Lung (tissue), 12 donors: ENCODE results near the gene GAS5. TPM values are rescaled to one million over a fixed set of nuclear protein-coding genes. Genes with fewer than 3 reads are reported as not detected.

Source experiments
- ATAC-seq: fragments of 200-7000 bp; cut with Tn5 transposase; one replicate; pipeline ENCODE4 v1.9.1; 2020; ENCODE audit warnings: moderate number of reproducible peaks; ENCODE audit not compliant: insufficient read depth, low FRiP score
- DNase-seq, 3 donors: peaks; one replicate each; pipeline ENCODE4 v3.0.0-alpha.2; 2013 to 2017
- H3K27ac ChIP-seq, 2 donors: one replicate each; pipeline ENCODE4 v1.5.1; 2013; ENCODE audit warnings: mild to moderate bottlenecking in 2 of 2, moderate library complexity in 2 of 2, control low read depth in 1 of 2, inconsistent platforms in 1 of 2, low read depth in 1 of 2, low read length in 1 of 2
- H3K27me3 ChIP-seq, 3 donors: one replicate each; pipeline ENCODE4 v1.5.1; 2013; ENCODE audit warnings: low read length in 2 of 3; ENCODE audit not compliant: control insufficient read depth in 3 of 3, insufficient read depth in 3 of 3
- H3K36me3 ChIP-seq, 4 donors: one replicate each; pipeline ENCODE4 v1.5.1; 2013; ENCODE audit warnings: low read length in 4 of 4, mild to moderate bottlenecking in 1 of 4, moderate library complexity in 1 of 4; ENCODE audit not compliant: control insufficient read depth in 4 of 4, insufficient read depth in 4 of 4
- H3K4me1 ChIP-seq, 5 donors: one replicate each; pipeline ENCODE4 v1.5.1; 2013; ENCODE audit warnings: low read length in 5 of 5, mild to moderate bottlenecking in 2 of 5, moderate library complexity in 1 of 5; ENCODE audit not compliant: control insufficient read depth in 5 of 5, insufficient read depth in 5 of 5
- H3K4me3 ChIP-seq: one replicate; pipeline ENCODE4 v1.5.1; 2013; ENCODE audit warnings: mild to moderate bottlenecking, control low read depth, moderate library complexity
- H3K9ac ChIP-seq, 2 donors: one replicate each; pipeline ENCODE4 v1.5.1; 2013; ENCODE audit warnings: low read length in 2 of 2, control low read depth in 1 of 2; ENCODE audit not compliant: insufficient read depth in 1 of 2
- H3K9me3 ChIP-seq, 4 donors: one replicate each; pipeline ENCODE4 v1.5.1; 2013; ENCODE audit warnings: low read length in 3 of 4, mild to moderate bottlenecking in 1 of 4, moderate library complexity in 1 of 4; ENCODE audit not compliant: control insufficient read depth in 4 of 4, insufficient read depth in 3 of 4
- CTCF ChIP-seq: IDR thresholded peaks from 2 replicates; pipeline ENCODE4 v1.5.1; 2012; ENCODE audit warnings: mild to moderate bottlenecking; ENCODE audit errors: control extremely low read depth, extremely low read depth
- WGBS, 2 donors: extraction: QIAGEN DNeasy Blood & Tissue Kit; methylation state at CpG; one replicate each; pipeline ENCODE4 v1.1.7; 2013; 5-methylcytosine and 5-hydroxymethylcytosine counted together
- polyA plus RNA-seq, 2 donors: library from polyadenylated mRNA; stranded (reverse); fragments of 200-250 nt; gene quantifications; one replicate each; pipeline ENCODE4 v1.2.1, GENCODE V29; 2013
- total RNA-seq, 2 donors: library from RNA; depleted of rRNA in 1 of 2; stranded (reverse); fragments of >200 nt in 1 of 2; gene quantifications; one replicate each; pipeline ENCODE4 v1.2.1, GENCODE V29; 2014 to 2021
- donor health status: control.
- donor health status: control.
- donor health status: Bipolar disorder and iron deficiency.
- donor health status: healthy.
- donor health status: DM: yes; HTN: yes; CAD: no.

Gene GAS5
- total and polyA plus RNA-seq, 4 donors: 231 to 1,168 (median 320) TPM

DNA sequence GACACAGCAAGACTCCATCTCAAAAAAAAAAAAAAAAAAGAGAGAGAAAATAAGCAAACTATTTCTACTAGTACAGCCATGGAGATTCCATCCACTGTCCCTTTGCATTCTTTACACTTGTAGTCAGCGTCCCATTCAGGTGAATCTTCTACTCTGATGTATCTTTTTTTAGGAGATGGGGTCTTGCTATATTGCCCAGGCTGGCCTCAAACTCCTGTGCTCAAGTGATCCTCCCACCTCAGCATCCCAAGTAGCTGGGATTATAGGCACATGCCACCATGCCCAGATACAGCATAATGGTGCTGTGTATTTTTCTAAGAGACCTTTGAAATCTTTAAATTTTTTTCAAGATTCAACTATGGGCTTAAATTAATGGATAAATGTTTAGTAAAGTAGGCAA lies 35.0 kb downstream of the GAS5 start:
- Histone ChIP-seq H3K4me1 (no peaks in the 10 kb centered on the region), H3K4me3 (no peak overlapping the region), H3K27ac (no peak overlapping the region), H3K9me3 (no peaks in the 10 kb centered on the region), H3K9ac (no peak overlapping the region), H3K36me3 (peaks cover 0 to 20% (median 9%) of the 10 kb centered on the region in 4 donors), H3K27me3 (no peaks in the 10 kb centered on the region)
- DNase-seq (no peak), ATAC-seq (no peak)
- WGBS, 2 donors: 96 to 98% methylated on average over 1 of the region's 1 CpG
- no peak for TF ChIP-seq CTCF

DNA sequence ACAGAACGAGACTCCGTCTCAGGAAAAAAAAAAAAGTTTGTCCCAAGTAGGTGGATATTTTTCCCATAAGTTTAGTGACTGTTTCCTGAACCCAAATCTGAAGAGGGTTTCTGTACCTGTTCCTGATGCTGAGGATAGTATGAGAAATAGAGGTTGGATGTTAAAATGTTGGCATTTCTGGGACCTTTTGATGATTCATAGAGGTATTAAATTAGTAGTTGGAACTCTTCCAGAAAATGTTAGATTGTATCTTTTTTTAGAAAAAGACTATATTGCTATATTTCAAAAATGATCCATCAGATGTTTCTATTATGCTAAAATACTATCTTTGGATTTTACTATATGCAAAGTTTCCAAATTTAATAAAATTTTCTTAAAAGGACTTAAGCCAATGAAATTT lies 40.2 kb downstream of the GAS5 start:
- no peak for ATAC-seq
- no peak for DNase-seq
- WGBS, 2 donors: 52 to 71% methylated on average over 2 of the region's 2 CpGs
- Histone ChIP-seq H3K4me3 (no peak overlapping the region), H3K9ac (no peak overlapping the region), H3K9me3 (no peaks in the 10 kb centered on the region), H3K4me1 (peaks cover 0 to 13% (median 6%) of the 10 kb centered on the region in 5 donors), H3K27me3 (no peaks in the 10 kb centered on the region), H3K27ac (no peak overlapping the region), H3K36me3 (peaks cover 0 to 5% (median 4%) of the 10 kb centered on the region in 4 donors)
- TF ChIP-seq CTCF: no peak

DNA sequence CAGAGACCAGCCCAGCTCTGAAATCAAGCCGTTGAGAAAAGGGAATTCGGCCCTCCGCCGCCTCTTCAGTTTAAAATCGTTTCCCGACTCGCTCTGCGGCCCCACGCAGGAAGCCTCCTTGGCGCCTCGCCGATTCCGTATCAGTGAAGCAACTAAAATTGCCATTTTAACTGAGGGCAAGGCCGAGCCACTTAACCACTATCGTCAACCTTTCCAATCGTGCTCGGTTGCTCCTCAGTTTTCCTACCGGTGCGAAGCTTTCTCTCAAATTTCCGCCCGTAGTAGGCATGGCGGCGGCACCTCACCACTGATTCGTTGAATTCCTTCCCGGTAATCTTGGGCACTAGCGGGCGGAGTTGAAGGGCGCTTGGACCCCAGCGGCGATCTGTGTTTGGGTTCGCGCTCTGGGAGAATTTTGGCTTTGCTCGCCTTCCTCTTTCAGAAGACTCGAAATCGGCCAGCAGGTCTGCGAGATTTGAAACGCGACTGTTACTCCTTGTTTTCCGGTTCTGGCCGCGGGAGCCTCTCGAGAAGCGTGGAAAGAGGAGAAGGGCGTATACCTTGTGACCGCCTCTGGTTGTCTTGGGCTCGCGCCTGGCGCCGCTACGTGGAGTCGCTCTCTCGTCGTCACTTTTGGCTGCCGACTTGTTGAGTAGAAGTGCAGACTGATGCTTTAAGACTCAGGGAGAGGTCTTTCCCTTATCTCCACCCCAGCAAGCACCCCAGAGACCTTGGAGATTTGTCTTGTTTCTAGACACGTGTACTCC lies 43.3 kb downstream of the GAS5 start, which contains the start of the genes CENPL and DARS2:
Gene CENPL (minus strand): TSS at position 569 of the 767 bp plus-strand sequence. CDS start 13,584 bp downstream, outside the sequence.
Gene DARS2 (plus strand): TSS at position 359 of the 767 bp plus-strand sequence. CDS start 557 bp downstream, outside the sequence.
- peak within 1 kb of the TSS; percentile 60 to 98 for H3K9ac ChIP-seq
- peaks cover 0 to 6% (median 2%) of the 10 kb centered on the region in 4 donors for H3K36me3 ChIP-seq
- TF ChIP-seq CTCF: no peak
- H3K9me3 ChIP-seq: no peaks in the 10 kb centered on the region
- peak within 1 kb of the TSS; percentile 84 for H3K4me3 ChIP-seq
- H3K27ac ChIP-seq: peak within 1 kb of the TSS; percentile 85 to 96
- DNase-seq (peak; percentile 97 to 100 (median 99)), ATAC-seq (peak; percentile 95)
- no peaks in the 10 kb centered on the region for H3K27me3 ChIP-seq
- H3K4me1 ChIP-seq: peaks cover 0 to 15% (median 6%) of the 10 kb centered on the region in 5 donors
- WGBS, 2 donors: 0% methylated on average over 55 of the region's 55 CpGs
